Mesodermal cell (in vitro differentiated cells): ENCODE data around the gene ID1.
A peak's percentile ranks its signal among the peaks of the same experiment; 100 is the strongest.

ENCODE experiments used
- H3K27ac ChIP-seq: 2 replicates; pipeline ENCODE4 v1.7.0; 2013; ENCODE audit warnings: mild to moderate bottlenecking, low read depth, low read length, moderate library complexity; ENCODE audit not compliant: severe bottlenecking
- H3K36me3 ChIP-seq: 2 replicates; pipeline ENCODE4 v1.7.1; 2013; ENCODE audit warnings: mild to moderate bottlenecking, low read length, moderate library complexity; ENCODE audit not compliant: control insufficient read depth, insufficient read depth
- H3K4me1 ChIP-seq: one replicate; pipeline ENCODE4 v1.7.1; 2013; ENCODE audit warnings: mild to moderate bottlenecking, low read length; ENCODE audit not compliant: insufficient read depth, control insufficient read depth, poor library complexity, severe bottlenecking
- H3K4me3 ChIP-seq: 2 replicates; pipeline ENCODE4 v1.7.0; 2013; ENCODE audit warnings: low read length, control low read depth, mild to moderate bottlenecking; ENCODE audit not compliant: insufficient read depth, poor library complexity, severe bottlenecking; ENCODE audit errors: extremely low read depth
- H3K9me3 ChIP-seq: 2 replicates; pipeline ENCODE4 v1.7.1; 2013; ENCODE audit warnings: mild to moderate bottlenecking, low read length, moderate library complexity; ENCODE audit not compliant: control insufficient read depth
- WGBS, 2 experiments: methylation state at CpG; one replicate each; pipeline ENCODE4 v1.1.5; 2013; ENCODE audit warnings: missing lambda C conversion rate in 2 of 2; ENCODE audit not compliant: insufficient coverage in 2 of 2; 5-methylcytosine and 5-hydroxymethylcytosine counted together

Gene ID1

GRCh38 chr20:31567380-31567720 lies 37.7 kb upstream of the ID1 start:
- Histone ChIP-seq H3K9me3 (no peaks in the 10 kb centered on the region), H3K27ac (no peak overlapping the region), H3K36me3 (peaks cover 61% of the 10 kb centered on the region), H3K4me1 (peaks cover 34% of the 10 kb centered on the region), H3K4me3 (no peak overlapping the region)

DNA sequence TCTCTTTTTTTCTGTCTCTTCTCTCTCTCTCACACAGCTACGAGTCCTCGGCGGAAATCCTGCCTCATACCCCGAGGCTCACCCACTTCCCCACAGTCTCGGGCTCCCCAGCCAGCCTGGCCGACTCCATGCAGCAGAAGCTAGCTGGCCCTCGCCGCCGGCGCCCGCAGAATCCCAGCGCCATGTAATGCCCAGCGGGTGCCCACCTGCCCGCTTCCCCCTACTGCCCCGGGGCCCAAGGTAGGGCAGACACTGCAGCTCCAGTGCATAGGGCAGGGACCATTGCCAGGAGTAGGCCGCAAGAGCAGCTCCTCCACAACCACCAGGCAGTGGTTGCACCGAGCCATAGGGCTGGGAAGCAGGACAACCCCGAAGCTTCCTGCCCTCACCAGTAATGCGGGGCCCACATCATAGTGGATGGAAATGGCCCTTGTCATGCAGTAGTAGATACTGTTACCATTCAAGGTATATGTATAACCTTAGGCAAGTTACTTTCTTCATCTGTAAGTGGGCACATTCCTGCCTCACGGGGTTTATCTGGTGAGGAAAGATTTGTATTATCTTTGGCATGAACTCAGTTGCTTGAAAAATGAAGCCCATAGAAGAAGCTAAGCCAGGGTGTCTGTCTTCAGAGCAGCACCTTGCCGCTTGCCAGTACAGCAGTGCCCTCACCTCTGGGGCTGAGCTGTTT lies 36.9 kb upstream of the ID1 start:
- Histone ChIP-seq H3K27ac (no peak overlapping the region), H3K9me3 (no peaks in the 10 kb centered on the region), H3K4me1 (peaks cover 35% of the 10 kb centered on the region), H3K4me3 (no peak overlapping the region), H3K36me3 (peaks cover 53% of the 10 kb centered on the region)
- WGBS, 2 experiments: 93 to 97% methylated on average over 14 to 16 of the region's 21 CpGs

GRCh38 chr20:31568773-31569162 lies 36.3 kb upstream of the ID1 start:
- H3K4me1 ChIP-seq: peaks cover 39% of the 10 kb centered on the region
- peak overlapping the region; percentile 45 for H3K27ac ChIP-seq
- no peaks in the 10 kb centered on the region for H3K9me3 ChIP-seq
- H3K36me3 ChIP-seq: peaks cover 47% of the 10 kb centered on the region
- H3K4me3 ChIP-seq: no peak overlapping the region
- 86 to 87% methylated on average over 2 to 3 of the region's 5 CpGs for WGBS, 2 experiments

DNA sequence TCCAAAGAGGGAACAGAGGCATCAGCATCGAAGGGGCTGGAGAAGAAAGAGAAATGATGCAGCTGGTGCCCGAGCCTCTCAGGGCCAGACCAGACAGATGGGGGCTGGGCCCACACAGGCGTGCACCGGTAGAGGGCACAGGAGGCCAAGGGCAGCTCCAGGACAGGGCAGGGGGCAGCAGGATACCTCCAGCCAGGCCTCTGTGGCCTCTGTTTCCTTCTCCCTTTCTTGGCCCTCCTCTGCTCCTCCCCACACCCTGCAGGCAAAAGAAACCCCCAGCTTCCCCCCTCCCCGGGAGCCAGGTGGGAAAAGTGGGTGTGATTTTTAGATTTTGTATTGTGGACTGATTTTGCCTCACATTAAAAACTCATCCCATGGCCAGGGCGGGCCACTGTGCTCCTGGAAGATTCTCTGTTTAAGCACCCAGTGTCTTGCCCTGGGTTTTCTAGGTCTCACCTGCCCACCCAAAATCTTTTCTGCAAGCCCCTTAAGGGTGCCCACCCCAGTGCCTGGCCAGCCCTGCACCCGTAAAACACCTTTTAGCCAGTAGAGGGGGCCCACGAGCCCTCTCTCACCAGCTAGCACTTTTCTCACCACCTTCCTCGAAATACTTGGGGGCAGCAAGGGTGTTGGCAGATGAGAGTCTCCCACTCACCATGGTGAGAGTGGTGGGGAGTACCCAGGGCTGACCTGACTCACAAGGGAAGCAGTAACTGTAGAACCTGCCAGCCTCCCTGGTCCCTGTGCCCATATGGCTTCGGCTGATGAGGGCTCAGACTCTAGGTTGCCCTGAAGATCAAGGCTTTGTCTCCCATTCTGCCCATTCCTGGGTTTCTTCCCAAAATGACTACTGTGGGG lies 35.7 kb upstream of the ID1 start:
- no peak overlapping the region for H3K4me3 ChIP-seq
- H3K36me3 ChIP-seq: peaks cover 40% of the 10 kb centered on the region
- H3K4me1 ChIP-seq: peaks cover 44% of the 10 kb centered on the region
- no peaks in the 10 kb centered on the region for H3K9me3 ChIP-seq
- peak overlapping the region; percentile 45 for H3K27ac ChIP-seq
- WGBS, 2 experiments: 53 to 63% methylated on average over 6 to 8 of the region's 10 CpGs

- no peak overlapping the region for H3K4me3 ChIP-seq
- H3K4me1 ChIP-seq: peaks cover 44% of the 10 kb centered on the region
- H3K9me3 ChIP-seq: no peaks in the 10 kb centered on the region
- H3K27ac ChIP-seq: peak overlapping the region; percentile 16
- WGBS, 2 experiments: 94 to 95% methylated on average over 5 to 6 of the region's 8 CpGs
- H3K36me3 ChIP-seq: peaks cover 38% of the 10 kb centered on the region
Measured at GRCh38 chr20:31570021-31570463, 35.0 kb upstream of the ID1 start.

DNA sequence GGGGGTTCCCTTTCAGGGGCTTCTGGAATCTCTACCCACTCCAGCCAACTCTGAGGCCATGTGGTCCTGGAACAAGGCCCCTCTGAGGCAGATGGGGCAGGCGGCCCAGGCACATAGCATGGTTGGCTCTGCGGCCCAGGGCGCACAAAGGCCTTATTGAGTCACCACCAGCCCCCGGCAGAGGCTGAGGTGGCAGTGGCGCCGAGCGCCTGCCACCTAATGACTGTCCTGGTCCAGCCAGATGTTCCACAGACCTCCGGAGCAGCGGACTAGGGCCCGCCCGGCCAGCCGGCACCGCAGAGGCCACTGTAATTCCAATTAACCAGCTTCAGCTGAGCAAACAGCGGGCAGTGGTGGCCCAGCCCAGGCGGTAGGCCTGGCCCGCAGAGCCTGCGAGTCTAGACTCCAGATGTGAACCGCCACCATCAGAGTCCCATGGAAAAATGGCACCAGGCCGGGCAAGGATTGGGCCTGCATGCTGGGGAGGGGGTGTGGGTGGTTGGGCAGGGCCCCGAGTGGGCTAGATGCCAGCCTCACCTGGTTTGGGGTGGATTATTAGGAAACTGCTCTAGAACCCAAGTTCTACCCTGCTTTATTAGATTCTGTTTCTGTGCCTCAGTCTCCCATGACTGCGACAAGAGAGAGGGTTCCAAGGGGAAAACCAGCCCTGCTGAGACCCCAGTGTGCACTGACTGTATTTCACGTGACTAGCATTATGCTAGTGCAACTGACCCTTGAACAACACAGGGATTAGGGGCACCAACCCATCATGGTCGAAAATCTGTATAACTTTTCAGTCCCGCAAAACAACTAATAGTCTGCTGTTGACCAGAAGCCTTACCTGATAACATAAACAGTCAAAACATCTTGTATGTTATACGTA lies 34.1 kb upstream of the ID1 start:
- H3K4me1 ChIP-seq: peaks cover 44% of the 10 kb centered on the region
- H3K36me3 ChIP-seq: peaks cover 30% of the 10 kb centered on the region
- peak overlapping the region; percentile 13 for H3K27ac ChIP-seq
- 96 to 97% methylated on average over 20 to 24 of the region's 25 CpGs for WGBS, 2 experiments
- H3K9me3 ChIP-seq: no peaks in the 10 kb centered on the region
- H3K4me3 ChIP-seq: no peak overlapping the region

DNA sequence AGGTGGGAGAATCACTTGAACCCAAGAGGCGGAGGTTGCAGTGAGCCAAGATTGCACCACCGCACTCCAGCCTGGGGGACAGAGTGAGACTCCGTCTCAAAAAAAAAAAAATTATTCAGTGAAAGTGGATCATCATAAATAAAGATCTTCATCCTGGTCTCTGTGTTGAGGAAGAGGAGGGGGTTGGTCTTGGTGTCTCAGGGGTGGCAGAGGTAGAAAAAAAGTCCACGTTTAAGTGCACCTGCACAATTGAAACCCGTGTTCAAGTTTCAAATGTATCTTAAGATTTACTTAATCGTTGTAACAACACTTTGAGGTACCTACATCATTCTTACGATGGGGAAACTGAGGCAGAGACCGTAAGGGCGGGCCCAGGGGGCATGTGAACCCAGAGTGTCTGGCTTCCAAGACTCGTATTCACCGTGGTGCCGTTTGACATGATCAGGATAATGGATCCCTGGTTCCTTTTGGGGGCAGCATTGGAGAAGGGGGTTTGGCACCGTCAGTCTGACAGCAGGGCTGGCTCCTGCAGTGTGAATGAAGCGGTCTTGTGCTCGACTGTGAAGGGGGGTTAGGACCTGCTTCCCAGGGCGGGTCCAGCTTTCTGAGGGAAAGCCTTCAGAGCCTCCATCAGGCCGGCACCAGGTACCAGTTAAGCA lies 32.9 kb upstream of the ID1 start:
- Histone ChIP-seq H3K4me3 (peak overlapping the region; percentile 35), H3K27ac (peak overlapping the region; percentile 97), H3K9me3 (no peaks in the 10 kb centered on the region), H3K36me3 (peaks cover 20% of the 10 kb centered on the region), H3K4me1 (peaks cover 48% of the 10 kb centered on the region)
- 37 to 42% methylated on average over 13 to 14 of the region's 17 CpGs for WGBS, 2 experiments

DNA sequence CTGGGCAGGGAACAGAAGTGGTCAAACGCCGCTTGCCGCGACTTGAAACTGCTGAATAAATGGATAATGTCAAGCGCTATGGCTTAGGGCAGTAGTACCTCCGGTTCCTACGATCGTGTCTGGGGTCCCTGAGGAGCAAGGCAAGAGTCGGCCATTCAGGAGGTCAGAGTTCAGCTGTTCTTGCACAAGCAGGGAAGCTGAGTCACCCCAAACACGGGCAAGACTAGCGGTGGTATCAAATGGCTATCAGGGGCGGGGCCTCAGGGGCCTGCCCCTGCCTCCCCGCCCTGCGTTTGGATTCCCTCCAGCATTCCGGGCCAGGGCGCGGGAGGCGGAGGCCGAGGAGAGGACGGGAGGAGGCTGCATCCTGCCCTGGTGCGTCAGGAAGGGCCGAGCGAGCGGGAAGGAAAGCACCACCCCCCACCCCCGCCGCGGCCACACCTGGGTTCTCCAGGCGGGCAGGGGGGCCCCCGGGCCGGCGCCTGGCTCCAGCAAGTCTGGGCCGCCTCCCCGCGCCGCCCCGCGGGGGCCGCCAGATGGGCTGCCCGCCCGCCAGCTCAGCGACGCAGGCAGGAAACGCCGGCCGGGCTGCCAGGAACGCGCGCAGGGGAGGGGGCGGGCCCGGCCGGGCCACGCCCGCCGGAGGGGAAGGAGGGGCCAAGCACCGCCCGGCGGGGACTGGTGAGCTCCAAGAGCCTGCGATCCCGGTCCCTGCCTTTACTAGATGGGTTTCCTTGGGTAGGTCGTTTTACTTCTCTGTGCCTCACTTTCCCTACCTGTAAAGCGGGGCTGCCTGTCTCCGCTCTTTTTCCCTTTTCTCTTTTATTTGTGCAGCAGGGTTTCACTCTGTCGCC lies 32.2 kb upstream of the ID1 start:
- H3K27ac ChIP-seq: peak overlapping the region; percentile 97
- peaks cover 20% of the 10 kb centered on the region for H3K36me3 ChIP-seq
- H3K4me3 ChIP-seq: peak overlapping the region; percentile 43
- peaks cover 48% of the 10 kb centered on the region for H3K4me1 ChIP-seq
- 1 to 4% methylated on average over 27 to 47 of the region's 63 CpGs for WGBS, 2 experiments
- H3K9me3 ChIP-seq: no peaks in the 10 kb centered on the region

- H3K36me3 ChIP-seq: peaks cover 16% of the 10 kb centered on the region
Measured at GRCh38 chr20:31573555-31574321, 31.4 kb upstream of the ID1 start.

More at GRCh38 chr20:31573555-31574321, 31.4 kb upstream of the ID1 start:
- Histone ChIP-seq H3K27ac (peak overlapping the region; percentile 97), H3K4me3 (peak overlapping the region; percentile 43), H3K4me1 (peaks cover 40% of the 10 kb centered on the region), H3K9me3 (no peaks in the 10 kb centered on the region)
- WGBS, 2 experiments: 65 to 78% methylated on average over 16 of the region's 19 CpGs
